ACC112 (cell line): ENCODE results near the gene DDIT4.

Source experiments
- H2AFZ ChIP-seq: fragments of 200-600 bp; sonication (generic); one replicate; pipeline ENCODE4 v1.6.0; 2017; ENCODE audit warnings: antibody characterized with exemption, low read length; ENCODE audit not compliant: unreplicated experiment
- H3K27ac ChIP-seq: fragments of 200-600 bp; sonication (generic); 2 replicates; pipeline ENCODE4 v1.5.1; 2014; ENCODE audit warnings: low read depth, mild to moderate bottlenecking, antibody characterized with exemption, low read length, moderate library complexity
- H3K27me3 ChIP-seq: fragments of 200-600 bp; sonication (generic); 2 replicates; pipeline ENCODE4 v1.6.1; 2014; ENCODE audit warnings: mild to moderate bottlenecking, antibody characterized with exemption, low read length, moderate library complexity, mixed read lengths; ENCODE audit not compliant: insufficient read depth
- H3K36me3 ChIP-seq: fragments of 200-600 bp; sonication (generic); 2 replicates; pipeline ENCODE4 v1.6.1; 2016; ENCODE audit warnings: mild to moderate bottlenecking, antibody characterized with exemption, low read length, moderate library complexity, mixed read lengths; ENCODE audit not compliant: insufficient read depth
- H3K4me1 ChIP-seq: fragments of 200-600 bp; sonication (generic); one replicate; pipeline ENCODE4 v1.6.1; 2016; ENCODE audit warnings: low read length, mixed read lengths; ENCODE audit not compliant: insufficient read depth, unreplicated experiment, control insufficient read depth
- H3K4me3 ChIP-seq: fragments of 200-600 bp; sonication (generic); 2 replicates; pipeline ENCODE4 v1.5.1; 2014; ENCODE audit warnings: mild to moderate bottlenecking, low read depth, low read length
- H3K79me2 ChIP-seq: fragments of 200-600 bp; sonication (generic); one replicate; pipeline ENCODE4 v1.6.0; 2016; ENCODE audit warnings: low read length; ENCODE audit not compliant: control insufficient read depth, unreplicated experiment, insufficient read depth

DDIT4 gene

GRCh38 chr10:72250666-72251065 lies 23.1 kb upstream of the DDIT4 start:
- H3K27ac ChIP-seq = peak overlapping the region; percentile 34; the same call in 1 of the 2 replicates
- no peaks in the 10 kb centered on the region for H3K36me3 ChIP-seq
- H3K4me1 ChIP-seq = peaks cover 57% of the 10 kb centered on the region
- no peaks in the 10 kb centered on the region for H3K27me3 ChIP-seq
- no peaks in the 10 kb centered on the region for H3K79me2 ChIP-seq
- no peak overlapping the region for H2AFZ ChIP-seq
- H3K4me3 ChIP-seq = no peak overlapping the region

- Histone ChIP-seq H3K36me3 (no peaks in the 10 kb centered on the region), H3K4me3 (no peak overlapping the region), H3K27me3 (no peaks in the 10 kb centered on the region), H2AFZ (no peak overlapping the region), H3K4me1 (peaks cover 58% of the 10 kb centered on the region), H3K27ac (no peak overlapping the region), H3K79me2 (no peaks in the 10 kb centered on the region)
These were observed 22.1 kb upstream of the DDIT4 start for GRCh38 chr10:72251635-72252034.

GRCh38 chr10:72252972-72253371 lies 20.8 kb upstream of the DDIT4 start:
- Histone ChIP-seq H3K36me3 (no peaks in the 10 kb centered on the region), H3K4me3 (no peak overlapping the region), H2AFZ (peak overlapping the region; percentile 36), H3K4me1 (peaks cover 56% of the 10 kb centered on the region), H3K27me3 (no peaks in the 10 kb centered on the region), H3K27ac (0 out of 2 replicates have a peak overlapping the region, but pooled peaks have one; percentile 3), H3K79me2 (no peaks in the 10 kb centered on the region)

GRCh38 chr10:72253578-72253977 lies 20.1 kb upstream of the DDIT4 start:
- peaks cover 50% of the 10 kb centered on the region for H3K4me1 ChIP-seq

GRCh38 chr10:72254813-72255568 lies 18.7 kb upstream of the DDIT4 start:
- Histone ChIP-seq H3K27ac (peak overlapping the region; percentile 75), H3K4me3 (peak overlapping the region; percentile 6), H2AFZ (peak overlapping the region; percentile 72)

More at GRCh38 chr10:72253578-72253977, 20.1 kb upstream of the DDIT4 start:
- Histone ChIP-seq H3K4me3 (no peak overlapping the region), H2AFZ (no peak overlapping the region), H3K36me3 (no peaks in the 10 kb centered on the region), H3K27me3 (no peaks in the 10 kb centered on the region), H3K79me2 (no peaks in the 10 kb centered on the region), H3K27ac (0 out of 2 replicates have a peak overlapping the region, but pooled peaks have one; percentile 3)

GRCh38 chr10:72255977-72256729 lies 17.6 kb upstream of the DDIT4 start:
- Histone ChIP-seq H3K4me3 (no peak overlapping the region), H2AFZ (no peak overlapping the region), H3K27ac (peak overlapping the region; percentile 75), H3K4me1 (peaks cover 56% of the 10 kb centered on the region), H3K36me3 (no peaks in the 10 kb centered on the region), H3K27me3 (no peaks in the 10 kb centered on the region), H3K79me2 (no peaks in the 10 kb centered on the region)

More at GRCh38 chr10:72254813-72255568, 18.7 kb upstream of the DDIT4 start:
- Histone ChIP-seq H3K27me3 (no peaks in the 10 kb centered on the region), H3K4me1 (peaks cover 51% of the 10 kb centered on the region), H3K36me3 (no peaks in the 10 kb centered on the region), H3K79me2 (no peaks in the 10 kb centered on the region)

GRCh38 chr10:72257051-72257892 lies 16.5 kb upstream of the DDIT4 start:
- H3K79me2 ChIP-seq = no peaks in the 10 kb centered on the region
- H3K27ac ChIP-seq = peak overlapping the region; percentile 42
- peaks cover 66% of the 10 kb centered on the region for H3K4me1 ChIP-seq
- H2AFZ ChIP-seq = no peak overlapping the region
- H3K27me3 ChIP-seq = no peaks in the 10 kb centered on the region
- H3K36me3 ChIP-seq = no peaks in the 10 kb centered on the region
- H3K4me3 ChIP-seq = no peak overlapping the region

GRCh38 chr10:72258617-72259016 lies 15.1 kb upstream of the DDIT4 start:
- peak overlapping the region; percentile 87; the same call in 1 of the 2 replicates for H3K27ac ChIP-seq
- no peaks in the 10 kb centered on the region for H3K36me3 ChIP-seq
- no peaks in the 10 kb centered on the region for H3K79me2 ChIP-seq
- H2AFZ ChIP-seq = no peak overlapping the region
- H3K4me1 ChIP-seq = peaks cover 64% of the 10 kb centered on the region
- no peak overlapping the region for H3K4me3 ChIP-seq
- no peaks in the 10 kb centered on the region for H3K27me3 ChIP-seq

GRCh38 chr10:72259491-72260238 lies 14.1 kb upstream of the DDIT4 start:
- H3K79me2 ChIP-seq = no peaks in the 10 kb centered on the region
- H3K4me3 ChIP-seq = peak overlapping the region; percentile 63; the same call in 1 of the 2 replicates
- no peaks in the 10 kb centered on the region for H3K36me3 ChIP-seq
- peaks cover 62% of the 10 kb centered on the region for H3K4me1 ChIP-seq
- H3K27me3 ChIP-seq = no peaks in the 10 kb centered on the region
- H3K27ac ChIP-seq = peak overlapping the region; percentile 87
- no peak overlapping the region for H2AFZ ChIP-seq
